ENCODE data around the gene KRTAP27-1.

The KRTAP27-1 gene

GRCh38 chr21:30289215-30289614, 48.3 kb downstream of the KRTAP27-1 start, which contains the start of gene KRTAP25-1:
TSS of gene KRTAP25-1 (minus strand) at chr21:30289514. CDS start at chr21:30289490, 24 bp downstream.
- DNase-seq (ENCODE audit: low read depth, low spot score), result no peak

Measured in brain pericyte (primary cell).